Activated B cell treated with CpG ODN at 0.5 μM for 24 hours (primary cell): ENCODE results near the gene USP40. TPM values are rescaled to one million over a fixed set of nuclear protein-coding genes. Genes with fewer than 3 reads are reported as not detected.
"Not testable (repeated sequence)": the region's sequence is repeated elsewhere in the genome, so short reads cannot be mapped to it uniquely, and the experiment has no call there.

Experiments
- ATAC-seq: fragments of 200-7000 bp; cut with Tn5 transposase; one replicate; pipeline ENCODE4 v1.10.0; 2021; ENCODE audit warnings: low read depth, mild to moderate bottlenecking, moderate library complexity
- CTCF ChIA-PET: fragments of 350-600 bp; sonication (Branson Sonifier 250); formaldehyde crosslinking; loops from one replicate; lab custom pipeline; 2021; ENCODE audit warnings: antibody characterized with exemption; lab: Charles Lee
- POLR2A ChIA-PET: fragments of 350-600 bp; sonication (Branson Sonifier 250); formaldehyde crosslinking; loops from one replicate; lab custom pipeline; 2021; ENCODE audit warnings: antibody characterized with exemption; lab: Charles Lee
- DNase-seq: peaks from one replicate; pipeline ENCODE4 v3.0.0; 2022
- H3K27ac Mint-ChIP-seq: one replicate; pipeline ENCODE4 v1.8.0; 2020; ENCODE audit warnings: mixed read lengths
- H3K27me3 Mint-ChIP-seq: one replicate; pipeline ENCODE4 v1.8.0; 2021; ENCODE audit warnings: mixed read lengths
- H3K36me3 Mint-ChIP-seq: one replicate; pipeline ENCODE4 v1.8.0; 2021; ENCODE audit warnings: low read depth, mixed read lengths
- H3K4me1 Mint-ChIP-seq: one replicate; pipeline ENCODE4 v1.8.0; 2021; ENCODE audit warnings: mixed read lengths
- H3K4me3 Mint-ChIP-seq: one replicate; pipeline ENCODE4 v1.8.0; 2020; ENCODE audit warnings: mild to moderate bottlenecking, mixed read lengths
- H3K9me3 Mint-ChIP-seq: one replicate; pipeline ENCODE4 v1.8.0; 2020; ENCODE audit warnings: mixed read lengths
- CTCF ChIP-seq: fragments of 200-600 bp; IDR thresholded peaks from one replicate; pipeline ENCODE4 v1.8.0; 2022; ENCODE audit warnings: antibody characterized with exemption, mild to moderate bottlenecking
- intact Hi-C: fragments of 100-400 bp; cut with micrococcal nuclease; formaldehyde crosslinking; loops from one replicate; pipeline ENCODE4 v1.15.1; 2024
- total RNA-seq: library from RNA; stranded (reverse); gene quantifications from 2 replicates; pipeline ENCODE4 v1.2.3, GENCODE V29; 2022

Gene USP40
- total RNA-seq, 1 donor from 2014 or later, result 30.4 TPM

GRCh38 chr2:233593201-233593600, 26.6 kb upstream of the USP40 start:
- ATAC-seq, result no peak
- POLR2A ChIA-PET, result no interaction called here
- TF ChIP-seq CTCF, result no peak
- no peaks in the 10 kb centered on the region for H3K9me3 Mint-ChIP-seq
- H3K4me1 Mint-ChIP-seq, result peaks cover 9% of the 10 kb centered on the region
- H3K36me3 Mint-ChIP-seq, result no peaks in the 10 kb centered on the region
- no peak overlapping the region for H3K27ac Mint-ChIP-seq
- CTCF ChIA-PET, result no interaction called here
- H3K27me3 Mint-ChIP-seq, result peaks cover 7% of the 10 kb centered on the region
- intact Hi-C loops, result no loop called here
- no peak overlapping the region for H3K4me3 Mint-ChIP-seq
- DNase-seq, result no peak

GRCh38 chr2:233592706-233593105, 26.1 kb upstream of the USP40 start:
- H3K9me3 Mint-ChIP-seq, DNase-seq, ATAC-seq, POLR2A ChIA-PET, H3K4me1 Mint-ChIP-seq, intact Hi-C loops, H3K36me3 Mint-ChIP-seq, H3K4me3 Mint-ChIP-seq, CTCF ChIA-PET, H3K27ac Mint-ChIP-seq, H3K27me3 Mint-ChIP-seq: not testable (repeated sequence)

GRCh38 chr2:233588400-233588799, 21.8 kb upstream of the USP40 start:
- no peak for DNase-seq
- H3K4me1 Mint-ChIP-seq, result peaks cover 4% of the 10 kb centered on the region
- H3K36me3 Mint-ChIP-seq, result no peaks in the 10 kb centered on the region
- H3K27ac Mint-ChIP-seq, result no peak overlapping the region
- intact Hi-C loops, result no loop called here
- H3K27me3 Mint-ChIP-seq, result peaks cover 19% of the 10 kb centered on the region
- no peak for TF ChIP-seq CTCF
- no peaks in the 10 kb centered on the region for H3K9me3 Mint-ChIP-seq
- no peak for ATAC-seq
- CTCF ChIA-PET, result no interaction called here
- H3K4me3 Mint-ChIP-seq, result no peak overlapping the region
- POLR2A ChIA-PET, result no interaction called here

- POLR2A ChIA-PET, result no interaction called here
- Mint-ChIP-seq H3K9me3 (no peaks in the 10 kb centered on the region), H3K36me3 (no peaks in the 10 kb centered on the region), H3K4me3 (no peak overlapping the region), H3K4me1 (no peaks in the 10 kb centered on the region), H3K27ac (no peak overlapping the region), H3K27me3 (peaks cover 16% of the 10 kb centered on the region)
- DNase-seq (no peak), ATAC-seq (no peak)
- CTCF ChIA-PET, result no interaction called here
- intact Hi-C loops, result no loop called here
- TF ChIP-seq CTCF, result no peak
These were observed 17.6 kb upstream of the USP40 start for GRCh38 chr2:233584210-233584609.

- H3K27ac Mint-ChIP-seq, CTCF ChIA-PET: not testable (repeated sequence)
These were observed 16.8 kb upstream of the USP40 start for GRCh38 chr2:233583217-233583965.

GRCh38 chr2:233577341-233577740, 10.8 kb upstream of the USP40 start:
- intact Hi-C loops, H3K4me1 Mint-ChIP-seq, CTCF ChIA-PET, POLR2A ChIA-PET, H3K27ac Mint-ChIP-seq, H3K36me3 Mint-ChIP-seq, DNase-seq, H3K27me3 Mint-ChIP-seq, H3K4me3 Mint-ChIP-seq, ATAC-seq, H3K9me3 Mint-ChIP-seq: not testable (repeated sequence)

More at GRCh38 chr2:233583217-233583965, 16.8 kb upstream of the USP40 start:
- DNase-seq, POLR2A ChIA-PET, H3K9me3 Mint-ChIP-seq, H3K4me1 Mint-ChIP-seq, H3K36me3 Mint-ChIP-seq, H3K4me3 Mint-ChIP-seq, ATAC-seq, intact Hi-C loops: not testable (repeated sequence)
- peaks cover 12% of the 10 kb centered on the region for H3K27me3 Mint-ChIP-seq
